Activated gamma-delta T cell (primary cell): ENCODE data around the gene RPTOR.

Experiments
- DNase-seq: peaks from one replicate; lab custom pipeline; 2025; lab: John Stamatoyannopoulos, UW

RPTOR gene

DNA sequence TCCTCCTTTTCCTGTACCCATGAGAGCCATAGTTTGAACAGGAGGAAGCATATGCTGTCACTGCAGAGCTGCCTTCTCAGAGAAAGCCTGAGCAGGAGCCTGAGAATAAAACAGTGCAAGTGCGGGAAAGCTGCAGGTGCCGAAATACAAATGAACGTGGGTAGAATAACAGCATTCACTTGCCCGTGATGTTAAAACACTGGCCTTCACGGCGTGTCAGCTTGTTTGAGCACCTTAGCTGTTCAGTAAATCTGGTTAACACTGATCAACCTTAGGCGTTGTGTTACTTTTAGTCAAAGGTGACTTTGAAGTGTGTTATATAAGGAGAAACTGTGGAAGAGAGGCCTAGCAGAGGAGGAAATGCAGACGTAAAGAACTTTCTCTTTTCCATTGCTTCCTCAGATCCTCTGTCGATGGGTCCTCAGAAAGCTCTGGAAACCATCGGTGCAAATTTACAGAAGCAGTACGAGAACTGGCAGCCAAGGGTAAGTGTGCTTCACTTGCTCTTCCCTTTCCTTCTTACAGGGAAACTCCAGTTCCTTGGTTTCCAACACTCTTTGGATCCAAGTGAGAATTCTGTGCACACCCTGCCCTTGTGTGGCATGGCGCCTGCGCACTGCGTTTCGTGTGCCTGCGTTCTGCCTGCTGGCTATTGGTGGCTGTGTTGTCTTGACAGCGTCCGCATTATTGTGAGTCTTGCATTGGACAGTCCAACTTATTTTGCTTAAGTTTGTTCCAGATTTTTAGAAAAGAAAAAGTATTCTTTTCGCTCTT is 98.9 kb downstream of the RPTOR start:
- DNase-seq: no peak

DNA sequence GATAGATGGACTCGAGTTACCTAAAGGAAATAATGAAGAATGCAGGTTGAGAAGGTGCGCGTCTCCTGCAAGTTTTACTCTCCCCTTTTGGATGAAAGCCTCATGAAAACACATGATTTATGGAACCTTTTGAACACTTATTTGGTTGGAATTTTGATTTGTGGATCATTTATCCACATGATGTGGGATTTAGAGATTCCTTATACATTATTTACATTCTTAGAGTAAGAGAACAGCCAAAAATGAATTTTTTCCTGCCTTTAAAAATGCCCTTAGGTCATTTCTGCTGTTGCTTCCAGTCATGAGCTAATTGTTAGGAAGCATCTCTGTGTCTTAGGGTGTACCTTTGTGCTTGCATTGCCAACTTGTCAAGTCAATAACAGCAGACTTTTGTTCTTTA is 99.9 kb downstream of the RPTOR start:
- no peak for DNase-seq

DNA sequence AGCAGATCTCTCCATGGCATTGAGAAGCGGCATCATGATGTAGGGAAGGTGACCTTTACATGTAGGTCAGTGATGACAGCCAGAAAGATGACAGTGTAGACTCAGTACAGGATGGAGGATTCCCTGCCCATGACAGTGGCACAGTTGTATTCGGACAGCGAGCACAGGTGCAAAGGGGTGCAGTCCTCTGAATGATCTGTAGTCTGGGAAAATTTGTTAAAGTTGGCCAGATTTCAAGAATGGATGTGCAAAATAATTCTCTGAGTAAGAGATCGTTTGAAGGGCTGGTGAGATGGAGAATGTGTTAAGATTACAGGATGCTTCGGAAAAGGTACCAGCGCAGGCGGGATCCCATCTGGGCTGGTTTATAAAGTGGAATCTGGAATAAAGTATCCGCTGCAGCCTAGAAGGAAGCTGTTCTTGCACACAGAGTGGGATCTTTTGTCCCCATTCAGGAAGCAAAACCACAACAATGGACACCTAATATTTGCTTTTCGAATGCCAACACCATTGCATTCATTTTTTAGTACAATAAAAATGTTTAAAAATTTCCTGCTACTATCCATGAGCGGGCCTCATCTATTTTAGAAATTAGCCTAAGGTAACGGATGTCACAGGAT is 101.2 kb downstream of the RPTOR start:
- no peak for DNase-seq

GRCh38 chr17:80646328-80646727 is 101.7 kb downstream of the RPTOR start:
- DNase-seq: no peak

DNA sequence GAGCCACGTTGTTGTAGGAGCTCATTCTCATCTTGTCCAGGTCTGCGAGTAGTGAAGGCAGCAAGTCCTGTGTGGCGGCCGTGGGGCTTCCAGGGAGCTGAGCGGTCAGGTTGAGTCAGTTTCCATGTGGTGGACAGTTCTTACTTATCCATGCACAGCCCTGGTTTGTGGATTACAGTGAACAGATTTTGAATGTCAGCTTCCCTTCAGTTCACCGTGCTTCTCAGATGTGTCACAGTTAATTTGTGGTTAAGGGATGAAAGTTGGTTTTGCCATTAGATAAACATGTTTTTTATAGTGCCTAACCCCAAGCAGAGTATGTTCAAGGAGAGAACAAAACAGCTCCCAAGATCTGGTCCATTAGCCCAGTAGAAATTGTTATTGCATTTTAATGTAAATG is 103.1 kb downstream of the RPTOR start:
- DNase-seq: no peak

DNA sequence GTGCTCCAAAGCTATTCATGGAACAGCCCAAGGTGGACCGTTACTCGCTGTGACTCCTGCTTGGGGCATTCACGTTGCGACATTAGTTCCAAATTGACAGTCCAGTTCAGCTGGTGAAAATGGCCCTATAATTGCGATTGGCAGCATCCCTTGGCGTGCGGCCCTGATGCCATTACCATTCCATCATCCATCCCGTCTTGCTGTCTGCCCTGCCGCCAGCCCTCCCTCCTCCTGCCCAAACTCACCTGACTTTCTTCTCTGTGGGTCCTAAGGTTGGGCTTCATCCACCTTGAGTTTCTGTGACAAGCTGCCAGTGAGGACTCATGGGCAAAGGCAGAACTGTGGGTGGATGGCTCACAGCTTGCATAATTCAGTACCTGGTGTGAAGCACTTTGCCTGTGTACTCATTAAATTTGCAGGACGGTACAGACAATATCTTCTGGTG is 104.6 kb downstream of the RPTOR start:
- no peak for DNase-seq

- DNase-seq: no peak
Observed at GRCh38 chr17:80649672-80650330, 105.2 kb downstream of the RPTOR start.

DNA sequence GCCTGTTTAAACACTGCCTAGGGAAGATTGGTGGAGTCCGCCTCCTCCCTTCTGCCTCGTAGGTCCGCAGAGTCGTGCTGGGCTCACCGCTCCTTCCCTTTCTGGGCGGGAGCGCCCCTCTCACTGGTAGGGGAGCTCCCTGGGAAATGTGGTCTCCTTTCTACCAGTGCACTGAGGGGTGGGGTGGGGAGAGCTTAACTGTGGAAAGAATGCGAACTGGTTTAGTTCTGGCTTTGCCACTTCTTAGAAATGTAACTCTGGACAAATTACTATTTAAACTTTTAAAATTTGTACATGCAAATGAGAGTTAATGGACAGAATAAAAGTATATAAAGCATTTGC is 105.7 kb downstream of the RPTOR start:
- no peak for DNase-seq

GRCh38 chr17:80650751-80651518 is 106.3 kb downstream of the RPTOR start:
- DNase-seq: no peak

DNA sequence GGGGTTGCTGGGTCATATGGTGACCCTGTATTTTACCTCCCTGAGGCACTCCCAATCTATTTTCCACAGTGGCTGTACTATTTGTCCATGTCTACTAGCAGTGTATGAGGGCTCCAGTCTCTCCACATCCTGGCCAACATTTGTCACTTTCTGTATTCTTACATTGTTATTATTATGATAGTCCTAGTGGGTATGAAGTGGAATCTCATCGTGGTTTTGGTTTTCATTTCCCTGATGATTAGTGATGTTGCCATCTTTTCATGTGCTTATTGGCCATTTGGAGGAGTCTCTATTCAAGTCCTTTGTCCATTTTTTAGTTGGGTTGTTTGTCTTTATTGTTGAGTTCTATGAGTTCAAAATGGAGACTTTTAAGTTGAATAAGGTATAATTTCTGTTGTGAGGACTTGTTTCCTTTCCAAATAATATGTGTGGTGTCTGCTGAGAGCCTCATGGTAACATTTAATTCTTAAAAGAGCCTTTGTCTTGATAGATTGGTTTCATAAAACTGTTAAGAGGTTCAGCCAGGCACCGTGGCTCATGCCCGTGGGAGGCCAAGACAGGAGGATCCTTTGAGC is 108.2 kb downstream of the RPTOR start:
- DNase-seq: no peak

DNA sequence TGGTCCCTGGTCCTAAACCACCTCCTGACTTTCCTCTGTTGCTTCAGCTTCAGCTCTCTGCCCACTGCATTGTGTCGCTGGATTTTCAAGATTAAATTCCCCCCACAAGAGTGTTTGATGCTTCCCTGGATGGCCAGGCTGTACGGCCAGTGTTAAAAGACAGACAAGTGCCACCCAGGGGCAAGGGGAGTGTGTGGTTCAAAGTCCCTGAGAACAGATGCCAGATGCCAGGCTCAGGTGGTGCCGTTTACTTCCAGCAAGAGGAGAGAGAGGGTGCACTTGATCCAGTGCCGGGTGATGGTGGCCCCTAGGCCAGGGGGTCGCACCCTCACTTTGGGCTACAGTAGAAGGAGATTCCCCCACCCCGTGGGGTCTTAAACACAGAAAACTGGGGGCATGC is 109.2 kb downstream of the RPTOR start:
- DNase-seq: no peak

GRCh38 chr17:80655608-80656007 is 111.0 kb downstream of the RPTOR start:
- no peak for DNase-seq

DNA sequence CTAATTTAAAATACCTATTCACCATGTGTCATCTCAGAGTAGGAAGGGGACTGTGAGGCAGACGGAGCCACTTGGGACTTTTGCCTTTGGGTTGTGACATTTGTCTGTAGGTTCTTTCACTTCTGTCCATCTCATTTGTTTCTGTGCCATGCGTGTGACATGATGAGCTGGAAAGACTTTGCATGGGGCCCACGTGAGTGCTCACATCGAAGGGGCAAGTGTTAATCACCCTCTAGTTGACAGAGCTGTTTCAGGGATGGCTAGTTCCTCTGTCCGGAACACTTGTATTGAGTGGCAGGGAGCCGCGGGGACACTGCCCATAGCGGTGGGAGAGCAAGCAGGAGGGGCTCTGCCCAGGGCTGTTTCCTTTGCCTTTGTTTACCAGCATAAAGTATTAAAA is 112.0 kb downstream of the RPTOR start:
- DNase-seq: no peak

- DNase-seq: no peak
Observed at GRCh38 chr17:80657561-80657960, 112.9 kb downstream of the RPTOR start.

GRCh38 chr17:80658821-80659220 is 114.2 kb downstream of the RPTOR start:
- DNase-seq: no peak

DNA sequence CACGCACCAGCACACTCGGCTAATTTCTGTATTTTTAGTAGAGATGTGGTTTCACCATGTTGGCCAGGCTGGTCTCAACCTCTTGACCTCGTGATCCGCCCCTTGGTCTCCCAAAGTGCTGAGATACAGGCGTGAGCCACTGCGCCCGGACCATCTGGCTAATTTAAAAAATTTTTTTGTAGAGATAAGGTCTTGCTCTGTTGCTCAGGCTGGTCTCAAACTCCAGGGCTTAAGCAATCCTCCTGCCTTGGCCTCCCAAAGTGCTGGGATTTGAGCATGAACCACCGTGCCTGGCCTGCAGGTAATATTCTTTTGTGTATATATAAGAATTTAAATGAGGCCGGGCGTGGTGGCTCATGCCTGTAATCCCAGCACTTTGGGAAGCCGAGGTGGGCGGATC is 115.0 kb downstream of the RPTOR start:
- no peak for DNase-seq

GRCh38 chr17:80660527-80661198 is 116.0 kb downstream of the RPTOR start:
- DNase-seq: no peak

GRCh38 chr17:80662557-80662956 is 117.9 kb downstream of the RPTOR start:
- no peak for DNase-seq

DNA sequence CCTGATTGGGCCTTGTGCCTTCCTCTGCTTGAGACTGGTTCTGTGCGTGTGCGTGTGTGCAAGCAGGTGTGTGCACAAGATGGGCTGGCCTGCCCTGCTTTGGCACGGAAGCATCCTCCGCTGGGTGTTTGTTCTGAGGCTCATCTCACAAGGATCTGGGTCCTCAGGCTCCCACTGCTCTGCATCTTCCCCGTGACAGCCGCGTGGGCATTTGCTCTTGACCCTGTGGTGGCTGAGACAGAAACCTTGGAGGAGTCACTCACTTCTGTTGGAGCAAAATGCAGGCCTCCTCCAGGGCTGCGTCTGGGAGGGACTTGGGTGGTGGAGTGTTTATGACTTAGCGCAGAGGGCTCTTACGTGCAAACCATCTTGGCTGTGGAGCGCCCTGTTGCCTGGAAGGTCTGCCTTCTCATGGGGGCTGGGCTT is 119.2 kb downstream of the RPTOR start:
- no peak for DNase-seq

DNA sequence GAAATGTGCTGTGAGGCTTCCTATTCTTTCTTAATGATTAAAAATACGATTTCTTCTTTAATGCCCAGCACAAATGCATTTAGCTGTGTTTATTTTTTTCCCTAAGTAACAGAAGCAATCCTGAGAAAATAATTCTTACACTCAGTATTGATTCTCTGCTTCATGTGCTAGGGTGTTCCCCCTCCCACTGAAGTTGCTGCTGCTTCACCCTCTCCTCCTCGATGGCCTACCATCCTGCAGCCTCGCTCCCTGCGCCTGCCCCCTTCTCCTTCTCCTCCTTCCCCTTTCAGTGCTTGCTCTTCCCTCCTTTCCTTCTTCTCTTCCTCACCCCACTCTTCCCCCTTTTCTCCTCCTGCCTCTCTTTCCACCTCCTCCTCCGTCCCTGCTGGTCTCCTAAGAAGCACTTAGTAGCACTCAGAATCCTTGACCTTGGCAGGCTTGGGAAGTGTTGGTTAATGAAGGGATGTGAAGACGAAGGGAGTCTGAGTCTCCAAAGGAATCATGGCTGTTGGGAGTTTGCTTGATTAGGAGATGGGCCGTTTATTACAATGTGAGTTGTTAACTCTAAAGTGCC is 119.7 kb downstream of the RPTOR start:
- no peak for DNase-seq

GRCh38 chr17:80665792-80666191 is 121.2 kb downstream of the RPTOR start:
- no peak for DNase-seq
